Thyroid gland (tissue), 4 donors: ENCODE measurements around the gene SOX10. TPM values are rescaled to one million over a fixed set of nuclear protein-coding genes. Genes with fewer than 3 reads are reported as not detected.

Experiments
- DNase-seq, 2 donors: peaks; one replicate each; pipeline ENCODE4 v3.0.0-alpha.2; 2019
- H3K27ac ChIP-seq, 3 donors: fragments of 200-600 bp; sonication (generic); 1 replicate in 2 of 3; 2 replicates in 1 of 3; pipeline ENCODE4 v1.5.1; 2016 to 2019; ENCODE audit warnings: mild to moderate bottlenecking in 1 of 3, moderate library complexity in 1 of 3
- H3K27me3 ChIP-seq: fragments of 200-600 bp; sonication (generic); one replicate; pipeline ENCODE4 v1.5.1; 2019
- H3K36me3 ChIP-seq, 2 donors: fragments of 200-600 bp; sonication (generic); one replicate each; pipeline ENCODE4 v1.5.1; 2016 to 2019
- H3K4me1 ChIP-seq, 2 donors: fragments of 200-600 bp; sonication (generic); one replicate each; pipeline ENCODE4 v1.5.1; 2017 to 2019
- H3K4me3 ChIP-seq, 3 donors: fragments of 200-600 bp; sonication (generic); replicated peaks in 1 of 3; 1 replicate in 2 of 3; 2 replicates in 1 of 3; pipeline ENCODE4 v1.5.1; 2016; ENCODE audit warnings: mild to moderate bottlenecking in 1 of 3
- H3K9me3 ChIP-seq: fragments of 200-600 bp; sonication (generic); one replicate; pipeline ENCODE4 v1.5.1; 2017
- CTCF ChIP-seq, 6 experiments: fragments of 200-600 bp in 3 of 6; fragments of 450-650 bp in 3 of 6; sonication (generic) in 3 of 6; IDR thresholded peaks; one replicate each; pipeline ENCODE4 v1.5.1; 2016 to 2019; ENCODE audit warnings: antibody characterized with exemption in 6 of 6, mild to moderate bottlenecking in 2 of 6, inconsistent platforms in 1 of 6, moderate library complexity in 1 of 6
- POLR2A ChIP-seq, 2 donors: fragments of 450-650 bp; IDR thresholded peaks; one replicate each; pipeline ENCODE4 v1.6.1; 2017; ENCODE audit warnings: antibody characterized with exemption in 2 of 2, mild to moderate bottlenecking in 2 of 2, moderate library complexity in 1 of 2
- WGBS, 2 donors: methylation state at CpG; one replicate each; pipeline ENCODE4 v1.1.5; 2017; 5-methylcytosine and 5-hydroxymethylcytosine counted together
- intact Hi-C: fragments of 100-400 bp; cut with DNase I; formaldehyde crosslinking; loops from one replicate; pipeline ENCODE4 v1.15.1; 2023
- total RNA-seq, 4 donors: library from RNA; depleted of rRNA; stranded (reverse); fragments of >200 nt; gene quantifications; one replicate each; pipeline ENCODE4 v1.2.3, GENCODE V29; 2016

SOX10 gene
- total RNA-seq, 4 donors from 2014 or later, result 0.34 TPM; not detected in 3

DNA sequence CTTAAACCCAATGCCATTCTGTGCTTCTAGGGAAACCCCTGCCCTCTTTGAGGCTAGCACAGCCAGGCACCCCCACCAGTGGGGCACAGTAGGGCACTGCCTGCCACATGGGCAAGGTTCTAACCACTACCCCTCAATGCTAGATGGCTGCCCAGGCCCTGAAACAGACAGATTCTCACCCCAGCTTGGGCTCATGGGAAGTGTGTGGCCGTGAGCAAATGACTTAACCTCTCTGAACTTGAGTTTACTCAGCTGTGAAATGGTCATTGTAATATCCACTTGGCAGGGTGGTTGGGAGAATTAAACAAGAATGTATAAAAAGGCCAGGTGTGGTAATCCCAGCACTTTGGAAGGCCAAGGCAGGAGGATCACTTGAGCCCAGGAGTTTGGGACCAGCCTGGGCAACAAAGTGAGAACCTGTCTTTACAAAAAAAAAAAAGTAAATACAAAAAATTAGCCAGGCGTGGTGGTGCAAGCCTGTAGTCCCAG lies 53.4 kb downstream of the SOX10 start:
- Histone ChIP-seq H3K4me1 (peaks cover 17 to 37% of the 10 kb centered on the region in 2 donors), H3K9me3 (no peaks in the 10 kb centered on the region), H3K27me3 (no peaks in the 10 kb centered on the region), H3K36me3 (peaks cover 18 to 27% of the 10 kb centered on the region in 2 donors), H3K27ac (peak overlapping the region in 1 of 3 donors; percentile 28), H3K4me3 (no peak overlapping the region)
- DNase-seq, result no peak
- TF ChIP-seq POLR2A (IDR thresholded peaks at IDR 0.05) (no peak), CTCF (IDR thresholded peaks at IDR 0.05) (no peak)
- intact Hi-C loops, result loop anchor here (10.0 kb wide), 1 partner anchor 116 kb away; no protein-coding TSS in a partner anchor
- 76 to 87% methylated on average over 2 of the region's 2 CpGs for WGBS, 2 donors

- H3K36me3 ChIP-seq, result peaks cover 24 to 33% of the 10 kb centered on the region in 2 donors
- peaks cover 17 to 37% of the 10 kb centered on the region in 2 donors for H3K4me1 ChIP-seq
These were observed 53.9 kb downstream of the SOX10 start for GRCh38 chr22:37930270-37930951.

DNA sequence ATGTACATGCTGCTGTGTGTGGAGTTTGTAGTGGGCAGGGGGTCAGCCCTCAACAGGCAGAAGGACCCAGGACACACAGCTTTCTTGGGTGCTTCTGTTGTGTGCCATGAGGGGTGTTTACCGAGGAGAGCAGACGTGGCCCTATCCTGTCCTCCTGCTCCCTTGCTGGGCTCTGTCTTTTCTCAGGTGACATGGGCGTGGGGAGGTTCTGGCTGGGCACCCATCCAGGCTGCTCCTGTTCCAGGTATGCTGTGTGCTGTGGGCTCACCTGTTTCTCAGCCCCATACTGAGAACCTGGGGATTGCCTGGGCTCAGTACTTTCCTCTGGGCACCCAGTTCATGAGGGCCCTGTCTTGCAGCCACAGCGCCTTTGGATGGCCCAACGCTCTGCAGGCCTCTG lies 55.0 kb downstream of the SOX10 start:
- peaks cover 24 to 38% of the 10 kb centered on the region in 2 donors for H3K36me3 ChIP-seq
- peak; percentile 39 to 47 for DNase-seq
- WGBS, 2 donors, result 93% methylated on average over 4 of the region's 5 CpGs; no CpG with 5 or more reads in 1 of the 2 donors
- H3K27me3 ChIP-seq, result no peaks in the 10 kb centered on the region
- no peak overlapping the region for H3K4me3 ChIP-seq
- H3K9me3 ChIP-seq, result no peaks in the 10 kb centered on the region
- H3K27ac ChIP-seq, result no peak overlapping the region
- TF ChIP-seq POLR2A (IDR thresholded peaks at IDR 0.05), result no peak
- TF ChIP-seq CTCF (IDR thresholded peaks at IDR 0.05), result no peak
- H3K4me1 ChIP-seq, result peaks cover 15 to 33% of the 10 kb centered on the region in 2 donors
- intact Hi-C loops, result no loop called here

More at GRCh38 chr22:37930270-37930951, 53.9 kb downstream of the SOX10 start:
- no peak for TF ChIP-seq POLR2A (IDR thresholded peaks at IDR 0.05)
- peak in 2 of 6 experiments; percentile 18 to 45 for TF ChIP-seq CTCF (IDR thresholded peaks at IDR 0.05)
- Histone ChIP-seq H3K9me3 (no peaks in the 10 kb centered on the region), H3K27ac (peak overlapping the region in 1 of 3 donors; percentile 28), H3K4me3 (no peak overlapping the region), H3K27me3 (no peaks in the 10 kb centered on the region)
- peak; percentile 16 to 26 for DNase-seq
- WGBS, 2 donors, result 54 to 63% methylated on average over 8 to 11 of the region's 11 CpGs
- intact Hi-C loops, result loop anchor here (10.0 kb wide), 1 partner anchor 116 kb away; no protein-coding TSS in a partner anchor

- Histone ChIP-seq H3K27ac (no peak overlapping the region), H3K4me1 (peaks cover 0 to 15% of the 10 kb centered on the region in 2 donors), H3K36me3 (peaks cover 24 to 38% of the 10 kb centered on the region in 2 donors), H3K9me3 (no peaks in the 10 kb centered on the region), H3K4me3 (no peak overlapping the region), H3K27me3 (no peaks in the 10 kb centered on the region)
- intact Hi-C loops, result no loop called here
- TF ChIP-seq CTCF (IDR thresholded peaks at IDR 0.05) (no peak), POLR2A (IDR thresholded peaks at IDR 0.05) (no peak)
- no peak for DNase-seq
- 90 to 97% methylated on average over 4 to 5 of the region's 5 CpGs for WGBS, 2 donors
These were observed 56.8 kb downstream of the SOX10 start for GRCh38 chr22:37927637-37927936.
